Kidney capillary endothelial cell (primary cell): ENCODE measurements around the gene PRKCD.
A peak's percentile ranks its signal among the peaks of the same experiment; 100 is the strongest.

ENCODE experiments used
- DNase-seq: peaks from one replicate; pipeline ENCODE4 v3.0.0-alpha.2; 2018; ENCODE audit warnings: low spot score

The PRKCD gene

DNA sequence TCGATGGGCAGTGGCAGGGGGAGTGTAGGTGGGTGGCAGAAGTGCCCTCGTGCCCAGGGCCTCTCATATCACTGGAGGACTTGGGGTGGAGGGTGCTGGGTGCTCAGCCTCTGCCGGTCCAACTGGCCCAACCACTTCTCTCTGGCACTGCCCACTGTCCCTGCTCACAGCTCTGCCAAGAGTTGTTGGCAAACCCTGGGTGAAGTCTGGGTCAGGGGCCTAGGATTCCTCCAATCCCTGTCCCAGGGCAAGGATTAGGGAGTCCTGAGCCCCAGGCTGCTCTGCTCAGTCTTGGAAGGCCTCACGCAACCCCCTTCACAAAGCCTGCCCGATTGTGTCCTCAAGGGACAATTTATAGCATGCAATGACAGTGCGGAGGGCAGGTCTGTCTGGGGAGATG lies 5.2 kb upstream of the PRKCD start:
- no peak for DNase-seq

DNA sequence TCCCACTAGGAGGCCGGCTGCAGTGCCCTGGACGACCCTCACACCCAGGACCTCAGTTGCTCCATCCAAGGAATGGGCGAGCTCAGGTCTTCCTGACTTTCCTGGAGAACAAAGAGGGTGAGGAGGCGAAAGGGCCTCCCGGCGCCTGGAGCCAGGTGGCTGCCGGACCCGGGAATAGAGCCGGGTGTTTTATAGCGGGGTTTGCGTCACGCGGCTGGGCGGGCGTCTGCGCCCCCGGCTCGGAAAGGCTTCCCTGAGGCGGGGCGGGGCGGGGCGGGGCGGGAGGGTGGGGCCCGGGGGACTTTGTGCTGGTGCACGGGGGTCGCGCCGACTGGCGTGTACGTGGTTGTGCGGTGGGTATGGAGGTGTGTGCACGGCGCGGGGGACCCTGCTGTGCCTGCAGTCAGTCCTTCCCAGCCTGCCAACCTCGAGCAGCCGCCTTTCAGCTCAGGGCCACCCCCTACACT lies 4.6 kb upstream of the PRKCD start:
- DNase-seq, result no peak

DNA sequence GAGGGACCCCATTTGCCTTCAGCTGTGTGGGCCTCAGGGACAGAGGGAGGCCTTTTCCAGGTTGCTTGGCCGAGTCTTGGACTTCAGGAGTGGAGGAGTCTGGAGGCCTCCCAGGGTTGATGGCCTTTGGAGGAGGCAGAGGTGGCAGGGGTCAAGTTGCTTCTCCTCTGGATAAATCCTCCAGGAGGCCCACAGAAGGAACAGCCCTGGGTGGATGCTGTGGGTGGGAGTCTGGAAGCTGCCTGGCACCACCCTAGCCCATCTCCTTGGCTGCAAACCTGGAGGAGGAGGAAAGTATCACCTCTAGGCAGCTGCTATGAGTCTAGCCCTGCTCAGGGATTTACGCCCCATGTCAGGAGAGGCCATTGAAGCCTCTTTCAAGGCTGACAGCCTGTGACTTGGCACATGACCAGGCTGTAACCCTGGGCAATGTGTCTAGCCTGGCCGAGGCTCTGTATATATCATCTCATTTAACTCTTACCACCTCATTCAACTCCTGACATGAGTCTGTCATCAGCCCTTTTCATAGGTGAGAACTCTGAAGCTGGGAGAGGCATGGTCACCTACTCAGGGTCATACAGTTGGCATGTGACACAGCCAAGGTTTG lies 2.9 kb upstream of the PRKCD start:
- DNase-seq, result no peak

DNA sequence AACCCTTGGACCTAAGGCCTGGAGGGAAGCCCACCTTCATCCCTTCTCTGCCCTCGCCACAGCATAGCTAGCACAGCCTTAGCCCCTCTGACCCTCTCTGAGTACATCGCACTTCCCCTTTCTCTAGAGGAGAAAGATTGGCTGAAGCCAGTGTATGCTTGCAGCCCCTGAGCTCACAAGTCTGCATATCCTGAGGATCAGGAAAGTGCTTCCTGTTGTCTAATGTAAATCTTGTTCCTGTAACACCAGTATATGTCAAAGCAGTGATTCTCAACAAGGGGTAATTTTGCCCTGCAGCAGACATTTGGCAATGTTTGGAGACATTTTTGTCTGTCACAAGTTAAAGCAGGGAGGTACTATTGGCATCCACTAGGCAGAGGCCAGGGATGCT lies 2.2 kb upstream of the PRKCD start:
- DNase-seq, result no peak

DNA sequence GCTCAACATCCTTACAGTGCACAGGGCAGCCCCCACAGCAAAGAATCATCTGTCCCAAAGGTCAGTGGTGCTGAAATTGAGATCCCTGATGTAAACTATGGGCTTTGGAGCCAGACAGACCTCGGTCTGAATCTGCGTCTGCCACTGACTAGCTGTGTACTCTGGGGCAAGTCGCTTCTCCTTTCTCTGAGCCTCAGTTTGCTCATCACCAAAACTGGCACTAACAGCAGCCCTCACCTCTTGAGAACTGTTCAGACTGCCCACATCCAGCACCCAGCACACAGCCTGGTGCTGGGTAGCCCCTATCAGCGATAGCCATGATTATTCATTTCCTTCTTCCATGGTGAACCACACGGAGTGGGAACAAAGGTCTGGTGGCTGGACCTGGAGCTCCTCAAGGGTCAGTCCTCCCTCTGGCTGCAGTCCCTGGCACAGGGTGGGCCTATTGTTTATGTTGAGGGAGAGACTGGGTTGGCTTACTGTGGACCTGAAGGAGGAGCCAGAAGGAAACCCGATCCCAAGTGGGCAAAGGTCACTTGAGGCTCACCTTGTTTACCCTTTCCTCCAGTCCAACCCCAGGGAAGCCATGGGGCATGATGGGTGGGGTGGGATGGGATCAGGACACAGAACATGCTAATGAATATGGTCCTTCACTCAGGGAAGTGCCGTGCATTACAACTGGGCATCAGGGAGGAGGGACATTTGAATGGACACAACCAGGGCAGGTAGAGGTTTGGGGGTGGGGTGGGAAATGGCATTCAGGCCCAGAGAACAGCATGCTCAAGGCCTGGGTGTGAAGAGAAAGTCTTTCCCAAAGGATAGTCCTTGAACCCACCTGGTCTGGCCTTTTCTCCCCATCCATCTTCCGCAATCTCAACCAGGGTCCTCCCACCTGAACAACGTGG lies 1.6 kb upstream of the PRKCD start:
- DNase-seq, result no peak

DNA sequence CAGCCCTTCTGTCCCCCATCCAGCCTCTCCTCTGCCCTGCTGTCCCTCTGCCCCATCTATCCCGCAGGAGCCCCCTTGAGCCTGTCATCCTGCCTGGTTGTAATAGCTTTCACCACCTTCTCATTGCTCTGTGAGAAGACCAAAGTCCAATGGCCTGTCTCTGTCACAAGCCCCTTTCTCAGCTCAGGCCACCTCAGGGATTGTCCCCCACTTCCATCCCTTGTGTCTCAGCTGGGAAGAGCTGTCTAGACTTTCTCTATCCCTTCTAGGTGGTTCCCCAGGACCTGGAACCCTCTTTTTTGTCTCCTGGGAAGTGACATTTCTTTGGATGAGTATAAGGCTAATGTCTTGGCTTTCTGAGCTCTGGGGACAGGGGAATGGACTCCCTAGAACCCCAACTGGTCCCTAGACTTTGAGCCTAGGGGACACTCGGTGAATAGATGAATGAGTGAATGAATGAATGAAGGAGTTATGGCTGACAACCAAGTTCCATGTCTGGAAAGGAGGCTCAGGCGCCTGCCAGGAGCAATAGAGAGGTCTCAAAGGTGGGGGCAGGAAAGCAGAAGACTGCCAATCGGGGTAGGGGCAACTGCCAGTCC lies 849 bp upstream of the PRKCD start:
- DNase-seq, result no peak

DNA sequence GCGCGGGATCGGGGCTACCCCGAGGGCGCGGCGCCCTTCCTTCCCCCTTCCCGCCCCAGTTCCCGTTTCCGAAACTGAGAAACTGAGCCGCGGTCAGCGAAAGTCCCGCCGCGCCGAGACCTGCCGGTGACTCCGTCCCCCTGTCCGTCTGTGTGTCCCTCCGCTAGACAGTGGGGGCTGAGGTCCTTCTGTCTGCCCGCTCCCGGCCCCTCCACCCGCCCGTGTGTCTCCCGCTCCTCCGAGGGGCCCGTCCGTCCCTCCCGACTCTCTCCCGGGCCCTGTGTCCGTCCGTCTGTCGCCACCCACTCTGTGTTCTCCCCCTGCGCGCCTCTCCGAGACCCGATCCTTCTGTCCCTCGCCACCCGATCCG lies 426 bp downstream of the PRKCD start:
- DNase-seq, result no peak

DNA sequence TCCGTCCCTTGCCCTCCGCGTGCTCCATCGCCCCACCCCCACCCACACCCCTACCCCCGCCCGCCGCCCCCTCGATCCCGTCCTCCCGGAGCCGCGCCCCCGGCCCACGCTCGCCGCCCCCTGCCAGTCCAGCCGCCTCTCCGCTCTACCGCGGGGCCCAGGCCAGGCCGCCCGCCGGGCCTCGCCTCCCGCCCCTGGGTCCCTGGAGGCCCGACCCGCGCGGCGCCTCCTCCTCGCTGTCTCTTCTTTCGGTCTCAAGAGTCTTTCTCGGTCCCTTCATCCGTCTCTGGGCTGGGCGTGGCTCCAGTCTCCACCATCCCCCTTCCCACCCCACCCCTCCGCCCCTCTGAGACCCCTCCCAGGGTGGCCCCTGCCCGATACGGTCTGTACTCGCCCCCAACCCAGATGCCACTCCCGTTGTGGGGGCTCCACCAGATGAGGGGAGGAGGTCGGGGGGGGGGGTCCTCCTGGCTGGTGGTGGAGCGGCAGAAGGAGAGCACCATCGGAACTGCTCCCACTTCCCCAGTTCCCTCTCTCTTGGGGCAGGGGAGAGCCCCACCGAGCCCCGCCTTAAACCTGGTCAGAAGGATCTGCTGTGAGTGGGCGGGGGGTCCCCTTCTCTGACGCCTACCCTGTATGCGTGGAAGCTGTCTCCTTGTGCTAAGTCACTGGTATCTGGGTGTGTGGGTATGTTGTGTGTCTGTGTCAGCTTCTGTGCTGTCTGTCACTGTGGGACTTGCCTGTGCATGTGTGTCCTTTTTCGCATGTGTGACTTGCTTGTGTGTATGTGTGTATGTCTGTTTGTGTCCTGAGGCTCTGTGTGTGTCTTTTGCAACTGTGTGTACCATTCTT lies 1.0 kb downstream of the PRKCD start:
- no peak for DNase-seq

DNA sequence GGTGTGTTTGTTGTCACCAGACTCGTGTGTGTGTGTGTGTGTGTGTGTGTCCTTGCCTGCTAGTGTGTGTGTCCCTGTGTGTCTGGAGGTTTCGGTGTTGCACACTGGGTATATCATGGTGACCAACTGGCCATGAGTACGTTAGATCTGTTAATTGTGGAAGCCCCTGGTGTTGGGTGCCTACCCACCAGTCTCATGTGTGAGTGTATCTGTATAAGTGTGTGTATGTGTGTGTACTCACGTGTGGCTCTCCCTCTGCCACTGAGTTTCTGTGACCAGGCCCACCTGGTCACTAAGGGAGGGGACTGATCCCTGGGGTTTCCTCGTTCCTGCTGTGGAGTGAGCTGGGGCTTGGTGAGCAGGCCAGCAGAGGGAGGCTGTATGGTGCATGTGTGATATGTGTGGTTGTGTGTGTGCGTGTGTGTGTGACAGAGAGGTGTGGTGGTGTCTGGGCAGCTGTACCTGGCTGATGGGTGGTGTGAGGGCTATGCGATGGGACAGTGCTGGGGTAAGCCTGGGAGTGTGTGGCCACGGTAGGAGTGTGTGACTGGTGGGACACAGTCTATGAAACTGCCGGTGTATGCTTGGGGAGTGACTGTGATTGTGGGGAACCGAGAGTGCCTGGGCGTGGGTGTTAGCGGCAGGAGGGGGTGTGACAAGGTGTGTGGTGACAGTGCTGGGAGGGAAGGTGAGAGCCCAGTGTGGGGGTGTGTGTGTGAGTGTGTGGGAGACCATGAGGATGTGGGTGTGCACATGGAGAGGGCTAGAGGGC lies 1.8 kb downstream of the PRKCD start:
- DNase-seq, result no peak

DNA sequence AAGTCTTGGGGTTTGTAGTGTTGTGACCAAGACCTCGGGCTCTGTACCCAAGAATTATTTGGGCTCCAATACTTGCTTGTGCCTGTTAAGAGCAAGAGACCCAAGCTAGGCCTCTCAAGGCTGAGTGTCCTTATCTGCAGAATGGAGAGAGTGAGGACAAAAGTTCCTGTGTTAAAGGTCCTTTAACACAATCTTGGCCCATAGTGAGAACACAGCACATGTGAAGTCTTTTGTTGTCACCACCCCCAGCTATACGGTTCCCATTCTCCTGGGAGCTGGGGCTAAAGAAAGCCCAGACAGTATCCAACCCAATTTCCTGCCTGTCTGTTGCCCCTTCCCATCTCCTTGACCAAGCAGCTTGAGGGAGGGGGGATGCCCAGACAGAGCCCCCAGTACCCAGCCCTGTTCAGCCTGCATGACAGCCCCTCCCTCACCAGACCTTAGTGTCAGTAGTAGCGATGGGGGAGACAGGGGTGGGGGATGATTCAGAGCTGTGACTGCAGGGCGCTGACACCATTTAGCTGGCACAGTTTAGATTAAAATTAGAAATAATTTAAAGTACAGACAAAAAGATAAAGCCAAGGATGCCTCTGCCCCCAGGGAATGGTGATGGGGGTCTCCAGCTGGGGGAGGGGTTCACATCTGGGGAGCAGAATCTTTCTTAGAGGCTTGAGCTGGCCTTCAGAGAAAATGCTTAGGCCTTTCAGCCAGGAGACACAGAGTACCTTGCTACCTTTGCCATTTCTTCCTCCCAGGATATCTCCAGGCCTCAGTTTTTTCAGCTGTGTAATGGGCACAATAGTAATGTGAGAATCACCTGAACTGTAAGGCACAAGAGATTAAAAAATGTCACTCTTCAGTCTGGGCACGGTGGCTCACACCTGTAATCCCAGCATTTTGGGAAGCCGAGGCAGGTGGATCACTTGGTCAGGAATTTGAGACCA lies 2.7 kb downstream of the PRKCD start:
- DNase-seq, result no peak

DNA sequence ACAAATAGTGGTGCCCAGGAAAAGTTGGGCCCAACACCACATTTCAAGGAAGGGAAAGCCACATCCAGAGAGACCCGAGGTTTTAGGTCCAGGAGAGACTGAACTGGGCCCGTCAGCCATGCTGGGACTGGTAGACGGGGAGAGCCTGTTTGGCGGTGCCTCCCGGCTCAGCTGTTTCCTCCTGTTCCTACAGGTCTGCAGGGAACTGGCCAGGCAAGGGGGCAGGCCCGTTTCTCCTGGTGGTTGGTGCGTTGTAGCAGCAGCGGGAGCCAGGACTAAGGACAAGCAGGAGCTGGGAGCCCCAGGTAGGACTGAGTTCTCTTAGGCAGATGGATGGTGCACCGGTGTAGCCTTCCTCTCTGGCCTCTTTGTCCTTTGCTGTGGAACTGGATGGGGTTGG lies 3.9 kb downstream of the PRKCD start:
- no peak for DNase-seq

DNA sequence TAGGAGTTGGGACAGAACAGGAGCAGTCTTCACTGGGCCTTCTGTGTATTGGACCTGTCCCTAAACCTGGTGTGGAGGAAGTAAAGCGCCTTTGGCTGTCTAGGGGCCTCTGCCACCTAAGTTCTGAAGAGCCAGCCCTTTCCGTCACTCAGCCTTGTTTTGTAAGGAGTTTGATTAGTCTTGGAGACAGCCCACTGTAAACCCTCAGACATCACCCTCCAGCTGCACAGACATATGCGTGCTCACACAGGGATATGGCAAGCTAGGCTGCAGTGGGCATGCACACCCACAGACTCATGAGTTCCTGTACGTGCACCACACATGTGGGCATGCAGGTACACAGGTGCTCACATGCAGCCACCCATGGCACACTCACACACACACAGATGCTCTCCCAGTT lies 5.2 kb downstream of the PRKCD start:
- DNase-seq, result no peak

DNA sequence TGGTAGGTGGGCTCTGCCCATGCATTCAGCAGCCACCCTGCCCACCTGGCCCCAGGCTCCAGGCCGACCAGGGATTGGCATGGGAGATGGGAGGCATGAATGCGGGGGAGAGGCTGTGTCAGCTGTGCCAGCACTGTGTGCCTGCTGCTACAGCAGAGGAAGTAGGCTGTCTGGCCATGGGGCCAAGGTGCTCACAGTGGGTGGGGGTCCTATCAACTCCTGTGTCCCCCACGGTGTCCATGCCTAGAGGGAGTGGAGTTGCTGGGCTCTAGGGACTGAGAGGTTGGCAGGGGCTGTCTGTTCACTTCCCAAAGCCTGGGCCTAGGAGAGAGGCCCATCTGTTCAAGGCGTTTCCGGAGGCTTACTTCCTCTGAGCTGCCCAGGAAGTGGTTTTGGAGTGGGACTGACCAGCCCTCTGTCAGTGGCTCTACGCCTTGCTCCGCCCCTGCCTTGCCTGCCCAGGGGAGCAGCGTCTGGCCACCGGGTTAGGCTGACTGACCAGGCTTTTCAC lies 5.8 kb downstream of the PRKCD start:
- peak; percentile 87 for DNase-seq

DNA sequence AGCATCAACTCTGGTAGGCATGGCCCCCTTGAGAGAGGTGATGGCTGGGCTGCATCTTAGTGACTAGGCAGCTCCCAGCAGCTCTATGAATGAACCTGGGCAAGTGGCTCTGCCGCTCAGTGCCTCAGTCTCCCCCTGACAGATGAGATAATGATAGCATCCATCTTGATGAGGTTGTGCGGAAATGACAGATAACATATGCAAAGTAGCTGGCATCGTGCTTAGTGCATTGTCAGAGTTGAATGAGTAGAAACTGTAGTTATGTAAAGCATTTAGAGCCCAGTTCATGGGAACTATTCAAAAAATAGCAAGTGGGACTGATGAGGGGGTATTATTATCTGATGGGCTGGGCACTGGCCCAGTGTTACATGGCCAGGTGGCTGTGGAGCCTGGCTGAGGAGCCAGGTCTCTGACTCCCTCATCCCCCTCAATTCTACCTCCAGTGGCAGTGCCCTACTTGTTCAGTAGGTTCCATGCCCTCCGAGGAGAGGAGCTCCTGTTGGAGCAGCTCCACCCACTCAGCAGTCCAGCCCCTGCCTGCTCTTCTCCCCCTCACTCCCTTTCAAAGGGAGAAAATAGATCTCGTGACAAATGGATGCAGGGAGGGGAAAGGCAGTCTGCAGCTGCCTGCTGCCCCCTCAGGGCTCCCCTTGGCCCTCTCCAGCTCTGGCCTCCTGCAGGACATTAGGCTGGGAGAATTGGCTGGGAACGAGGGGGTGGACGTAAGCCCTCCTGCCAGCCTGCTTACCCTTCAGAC lies 6.6 kb downstream of the PRKCD start:
- DNase-seq, result no peak

DNA sequence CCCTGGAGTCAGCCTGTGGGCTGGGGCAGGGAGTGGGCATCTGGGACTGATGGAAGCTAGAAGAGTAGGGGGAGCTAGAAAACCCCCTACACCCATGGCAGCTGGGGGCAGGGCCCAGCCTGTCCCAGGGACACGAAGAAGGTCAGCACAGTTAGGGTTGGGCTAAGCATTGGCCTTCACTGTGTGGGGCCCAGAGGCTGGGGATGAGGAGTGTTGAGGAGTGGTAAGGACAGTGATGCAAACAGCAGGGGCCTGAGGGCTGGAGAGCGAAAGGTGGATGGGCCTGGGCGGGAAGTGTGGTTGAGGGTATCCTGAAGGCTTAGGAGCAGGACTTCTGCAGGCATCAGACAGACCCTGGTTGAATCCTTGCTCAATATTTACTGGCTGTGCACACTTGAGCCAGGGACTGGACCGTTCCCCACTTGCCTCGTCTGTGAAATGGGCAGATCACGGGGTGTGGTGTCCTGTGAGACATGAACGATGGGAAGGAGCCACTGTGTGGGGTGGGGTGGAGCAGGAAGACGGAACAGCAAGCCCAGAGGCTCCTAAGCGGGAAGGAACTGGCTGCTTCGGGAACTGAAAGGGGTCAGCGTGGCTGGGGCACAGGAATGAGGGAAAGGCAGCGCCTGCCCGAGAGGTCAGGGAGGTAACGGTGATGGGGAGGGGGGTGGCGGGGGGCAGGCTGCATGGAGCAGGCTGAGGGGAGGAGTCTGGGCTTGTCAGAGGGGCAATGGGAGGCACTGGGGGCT lies 7.3 kb downstream of the PRKCD start:
- DNase-seq, result no peak

DNA sequence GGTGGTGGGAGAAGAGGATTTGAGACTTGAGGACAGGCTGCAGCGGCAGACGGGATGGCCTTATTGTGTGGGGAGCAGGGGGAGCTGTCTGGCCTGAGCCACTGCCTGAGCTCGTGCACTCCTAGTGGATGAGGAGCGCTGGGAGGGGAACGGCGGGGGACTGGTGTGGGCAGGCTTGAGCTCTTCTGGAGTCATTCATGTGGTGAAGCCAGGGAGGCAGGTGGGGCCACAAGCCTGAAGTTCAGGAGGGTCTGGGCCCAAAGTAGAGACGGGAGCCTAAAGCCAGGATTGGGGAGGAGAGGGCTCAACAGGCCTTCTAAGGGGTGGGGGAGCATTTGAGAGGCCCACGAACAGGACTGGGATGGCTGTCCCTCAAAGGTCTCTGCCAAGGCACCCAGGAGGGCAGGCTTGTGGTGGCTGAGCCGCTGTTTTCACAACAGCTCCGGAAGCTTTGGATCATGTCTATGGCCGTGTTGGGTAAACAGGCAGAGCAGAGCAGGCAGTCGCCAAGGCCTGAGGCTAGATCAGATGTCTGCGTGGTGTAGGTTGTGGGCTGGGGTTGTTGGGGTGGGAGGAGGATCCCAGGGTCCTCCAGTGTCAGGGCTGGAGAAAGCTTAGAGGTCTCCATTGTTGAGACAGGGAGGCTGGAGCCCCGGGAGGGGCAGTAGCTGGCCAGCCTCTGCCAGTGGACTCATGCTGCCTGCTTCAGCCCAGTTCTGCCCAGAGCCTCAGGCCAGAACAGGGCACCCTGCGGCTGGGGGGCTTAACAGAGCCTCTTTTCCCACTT lies 8.2 kb downstream of the PRKCD start:
- DNase-seq, result no peak

DNA sequence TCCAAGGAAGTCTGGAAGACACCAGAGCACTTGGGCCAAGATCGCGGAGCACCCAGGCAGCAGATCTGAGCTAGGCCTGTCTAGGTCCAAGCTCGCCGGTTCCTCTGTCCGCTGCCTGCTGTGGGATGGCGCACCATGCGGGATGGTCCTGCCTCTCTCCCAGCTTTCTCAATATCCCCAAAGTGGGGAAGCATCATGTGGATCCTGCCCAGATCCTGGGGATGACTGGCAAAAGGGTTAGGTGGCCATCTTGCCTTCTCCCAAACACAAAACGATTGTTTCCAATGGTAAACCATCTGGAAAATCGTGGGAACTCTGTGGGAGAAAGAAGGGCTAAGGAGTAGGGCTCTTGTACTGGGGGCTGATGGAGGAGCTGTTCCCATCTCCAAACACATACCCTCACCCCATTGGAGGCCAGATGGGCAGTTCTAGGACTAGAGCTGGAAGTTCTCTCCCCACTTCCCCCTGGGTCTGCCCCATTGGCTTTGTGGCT lies 8.9 kb downstream of the PRKCD start:
- DNase-seq, result no peak
